Smooth muscle cell of the brain vasculature (primary cell): ENCODE measurements around the gene INTS3.
"Not testable (repeated sequence)": the region's sequence is repeated elsewhere in the genome, so short reads cannot be mapped to it uniquely, and the experiment has no call there.

Source experiments
- DNase-seq: peaks from one replicate; pipeline ENCODE4 v3.0.0-alpha.2; 2012; ENCODE audit warnings: low read depth, low spot score

The INTS3 gene

GRCh38 chr1:153705484-153705883, 22.4 kb upstream of the INTS3 start:
- DNase-seq: no peak

- DNase-seq: no peak
Measured at GRCh38 chr1:153711026-153711425, 16.8 kb upstream of the INTS3 start.

GRCh38 chr1:153716211-153716610, 11.6 kb upstream of the INTS3 start:
- not testable (repeated sequence) for DNase-seq

GRCh38 chr1:153717330-153717729, 10.5 kb upstream of the INTS3 start:
- DNase-seq: no peak

GRCh38 chr1:153723687-153724086, 4.2 kb upstream of the INTS3 start:
- DNase-seq: no peak

GRCh38 chr1:153724634-153725033, 3.2 kb upstream of the INTS3 start:
- DNase-seq: not testable (repeated sequence)

GRCh38 chr1:153728305-153729066, 636 bp downstream of the INTS3 start:
- DNase-seq: peak; percentile 24

GRCh38 chr1:153730468-153730988, 2.7 kb downstream of the INTS3 start:
- DNase-seq: no peak

GRCh38 chr1:153733970-153734369, 6.1 kb downstream of the INTS3 start:
- no peak for DNase-seq

GRCh38 chr1:153734396-153735089, 6.7 kb downstream of the INTS3 start:
- no peak for DNase-seq

- DNase-seq: no peak
Measured at GRCh38 chr1:153735090-153735420, 7.2 kb downstream of the INTS3 start.

- no peak for DNase-seq
Measured at GRCh38 chr1:153741986-153742385, 14.1 kb downstream of the INTS3 start.

- no peak for DNase-seq
Measured at GRCh38 chr1:153742411-153743142, 14.7 kb downstream of the INTS3 start.

GRCh38 chr1:153745417-153745816, 17.6 kb downstream of the INTS3 start:
- DNase-seq: no peak

- no peak for DNase-seq
Measured at GRCh38 chr1:153746174-153746573, 18.3 kb downstream of the INTS3 start.

- no peak for DNase-seq
Measured at GRCh38 chr1:153748903-153749302, 21.1 kb downstream of the INTS3 start.

GRCh38 chr1:153749408-153750005, 21.7 kb downstream of the INTS3 start:
- DNase-seq: peak; percentile 46

- DNase-seq: no peak
Measured at GRCh38 chr1:153750026-153750995, 22.5 kb downstream of the INTS3 start.

GRCh38 chr1:153752072-153752471, 24.2 kb downstream of the INTS3 start:
- no peak for DNase-seq

- DNase-seq: no peak
Measured at GRCh38 chr1:153752571-153753195, 24.8 kb downstream of the INTS3 start.
